ENCODE measurements around the gene DZIP1.

GRCh38 chr13:95564733-95565291 is 79.7 kb downstream of the DZIP1 start:
- no peak for TF ChIP-seq POLR2A (IDR thresholded peaks at IDR 0.05)
- TF ChIP-seq, protein P1, sequence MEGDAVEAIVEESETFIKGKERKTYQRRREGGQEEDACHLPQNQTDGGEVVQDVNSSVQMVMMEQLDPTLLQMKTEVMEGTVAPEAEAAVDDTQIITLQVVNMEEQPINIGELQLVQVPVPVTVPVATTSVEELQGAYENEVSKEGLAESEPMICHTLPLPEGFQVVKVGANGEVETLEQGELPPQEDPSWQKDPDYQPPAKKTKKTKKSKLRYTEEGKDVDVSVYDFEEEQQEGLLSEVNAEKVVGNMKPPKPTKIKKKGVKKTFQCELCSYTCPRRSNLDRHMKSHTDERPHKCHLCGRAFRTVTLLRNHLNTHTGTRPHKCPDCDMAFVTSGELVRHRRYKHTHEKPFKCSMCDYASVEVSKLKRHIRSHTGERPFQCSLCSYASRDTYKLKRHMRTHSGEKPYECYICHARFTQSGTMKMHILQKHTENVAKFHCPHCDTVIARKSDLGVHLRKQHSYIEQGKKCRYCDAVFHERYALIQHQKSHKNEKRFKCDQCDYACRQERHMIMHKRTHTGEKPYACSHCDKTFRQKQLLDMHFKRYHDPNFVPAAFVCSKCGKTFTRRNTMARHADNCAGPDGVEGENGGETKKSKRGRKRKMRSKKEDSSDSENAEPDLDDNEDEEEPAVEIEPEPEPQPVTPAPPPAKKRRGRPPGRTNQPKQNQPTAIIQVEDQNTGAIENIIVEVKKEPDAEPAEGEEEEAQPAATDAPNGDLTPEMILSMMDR (IDR thresholded peaks at IDR 0.05) = no peak

Data from adrenal gland (tissue), 5 donors.